Measurements from ENCODE around the gene MAPK8. TPM values are rescaled to one million over a fixed set of nuclear protein-coding genes. Genes with fewer than 3 reads are reported as not detected.

The MAPK8 gene
- polyA plus RNA-seq, 1 of the 3 experiments (the other 2 are of a cell fraction) = 26.4 TPM

DNA sequence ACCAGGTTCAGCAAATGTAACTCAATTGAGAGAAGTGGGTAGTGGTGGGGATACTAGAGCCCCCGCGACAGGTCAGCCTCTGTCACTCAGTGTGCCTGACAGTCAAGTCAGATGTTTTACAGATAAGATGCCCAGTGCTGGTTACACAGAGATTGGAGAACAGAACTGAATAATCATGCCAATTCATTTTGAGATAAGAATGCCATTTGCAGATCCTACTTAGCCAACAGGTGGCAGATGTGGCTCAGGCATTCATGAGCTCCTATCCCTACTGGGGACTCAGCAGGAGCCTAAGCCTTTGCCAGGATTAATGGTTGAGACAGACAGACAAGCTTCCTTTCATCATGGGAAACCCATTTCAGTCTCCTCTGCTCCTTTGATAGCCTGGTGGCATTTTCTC is 137.8 kb downstream of the MAPK8 start:
- H3K4me3 ChIP-seq (ENCODE audit: low read depth in 2 of 2, low read length in 1 of 2) = no peak overlapping the region
- no peak overlapping the region for H2AFZ ChIP-seq (ENCODE audit: low read depth)
- H3K9ac ChIP-seq = no peak overlapping the region
- peaks cover 12 to 29% of the 10 kb centered on the region in 2 experiments; a peak in 3 of 4 replicates for H3K4me1 ChIP-seq (ENCODE audit: control insufficient read depth in 1 of 2, insufficient read depth in 2 of 2, low read depth in 1 of 2, low read length in 1 of 2)
- peaks cover 37% of the 10 kb centered on the region for H3F3A ChIP-seq (replicated peaks; ENCODE audit: insufficient read depth)
- no peaks in the 10 kb centered on the region for H3K9me3 ChIP-seq
- peak; percentile 75 for DNase-seq
- ChIA-PET POLR2A (no interaction called here), CTCF (interaction anchor here (0.6 to 7.6 kb wide), 30 partner anchors 11 to 320 kb away, joined by 3 to 94 read pairs (median 4); no protein-coding TSS in a partner anchor)
- no peaks in the 10 kb centered on the region for H3K36me3 ChIP-seq (replicated peaks in 1 of 2; ENCODE audit: control insufficient read depth in 1 of 2, insufficient read depth in 2 of 2, low read length in 1 of 2)
- H3K27me3 ChIP-seq (ENCODE audit: insufficient read depth) = no peaks in the 10 kb centered on the region
- H3K27ac ChIP-seq (ENCODE audit: low read depth in 2 of 2, low read length in 1 of 2) = peak overlapping the region in 1 of 2 experiments; percentile 36; a peak in 2 of 4 replicates
- no peaks in the 10 kb centered on the region for H3K9me2 ChIP-seq
- peaks cover 22% of the 10 kb centered on the region for H4K20me1 ChIP-seq (ENCODE audit: insufficient read depth)
- no peak overlapping the region for H3K4me2 ChIP-seq
- H3K79me2 ChIP-seq (ENCODE audit: insufficient read depth) = no peaks in the 10 kb centered on the region
- whole genome bisulfite sequencing (ENCODE audit: low lambda C conversion rate) = 58% methylated on average over 2 of the region's 2 CpGs
- no peak for TF ChIP-seq FOXJ3 (CRISPR knock-in tag; IDR thresholded peaks at IDR 0.05)
- peak; percentile 25 for TF ChIP-seq CHD2 (IDR thresholded peaks at IDR 0.05; ENCODE audit: low read length, partially characterized antibody)
- TF ChIP-seq SMC3 (IDR thresholded peaks at IDR 0.05; ENCODE audit: low read depth, low read length) = peak; percentile 67
- peak; percentile 94 for TF ChIP-seq RCOR1 (IDR thresholded peaks at IDR 0.05; ENCODE audit: low read length)
- TF ChIP-seq GABPA (IDR thresholded peaks at IDR 0.05; ENCODE audit: low read depth) = no peak
- TF ChIP-seq TCF12 (IDR thresholded peaks at IDR 0.05) = no peak
- TF ChIP-seq RFX5 (IDR thresholded peaks at IDR 0.05; ENCODE audit: low read length) = no peak
- no peak for TF ChIP-seq EZH2phosphoT487 (IDR thresholded peaks at IDR 0.05; ENCODE audit: borderline replicate concordance, low read depth)
- TF ChIP-seq, protein P1, sequence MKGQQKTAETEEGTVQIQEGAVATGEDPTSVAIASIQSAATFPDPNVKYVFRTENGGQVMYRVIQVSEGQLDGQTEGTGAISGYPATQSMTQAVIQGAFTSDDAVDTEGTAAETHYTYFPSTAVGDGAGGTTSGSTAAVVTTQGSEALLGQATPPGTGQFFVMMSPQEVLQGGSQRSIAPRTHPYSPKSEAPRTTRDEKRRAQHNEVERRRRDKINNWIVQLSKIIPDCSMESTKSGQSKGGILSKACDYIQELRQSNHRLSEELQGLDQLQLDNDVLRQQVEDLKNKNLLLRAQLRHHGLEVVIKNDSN (IDR thresholded peaks at IDR 0.05; ENCODE audit: borderline replicate concordance, low read depth) = no peak
- no peak for TF ChIP-seq JUND (IDR thresholded peaks at IDR 0.05)
- TF ChIP-seq, protein P2, sequence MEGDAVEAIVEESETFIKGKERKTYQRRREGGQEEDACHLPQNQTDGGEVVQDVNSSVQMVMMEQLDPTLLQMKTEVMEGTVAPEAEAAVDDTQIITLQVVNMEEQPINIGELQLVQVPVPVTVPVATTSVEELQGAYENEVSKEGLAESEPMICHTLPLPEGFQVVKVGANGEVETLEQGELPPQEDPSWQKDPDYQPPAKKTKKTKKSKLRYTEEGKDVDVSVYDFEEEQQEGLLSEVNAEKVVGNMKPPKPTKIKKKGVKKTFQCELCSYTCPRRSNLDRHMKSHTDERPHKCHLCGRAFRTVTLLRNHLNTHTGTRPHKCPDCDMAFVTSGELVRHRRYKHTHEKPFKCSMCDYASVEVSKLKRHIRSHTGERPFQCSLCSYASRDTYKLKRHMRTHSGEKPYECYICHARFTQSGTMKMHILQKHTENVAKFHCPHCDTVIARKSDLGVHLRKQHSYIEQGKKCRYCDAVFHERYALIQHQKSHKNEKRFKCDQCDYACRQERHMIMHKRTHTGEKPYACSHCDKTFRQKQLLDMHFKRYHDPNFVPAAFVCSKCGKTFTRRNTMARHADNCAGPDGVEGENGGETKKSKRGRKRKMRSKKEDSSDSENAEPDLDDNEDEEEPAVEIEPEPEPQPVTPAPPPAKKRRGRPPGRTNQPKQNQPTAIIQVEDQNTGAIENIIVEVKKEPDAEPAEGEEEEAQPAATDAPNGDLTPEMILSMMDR (IDR thresholded peaks at IDR 0.05) = peak; percentile 34; the same call in 1 of the 2 replicates
- TF ChIP-seq YY1 (IDR thresholded peaks at IDR 0.05; ENCODE audit: low read depth) = no peak
- TF ChIP-seq FOSL2 (IDR thresholded peaks at IDR 0.05; ENCODE audit: borderline replicate concordance, low read depth) = no peak
- TF ChIP-seq, protein P3, sequence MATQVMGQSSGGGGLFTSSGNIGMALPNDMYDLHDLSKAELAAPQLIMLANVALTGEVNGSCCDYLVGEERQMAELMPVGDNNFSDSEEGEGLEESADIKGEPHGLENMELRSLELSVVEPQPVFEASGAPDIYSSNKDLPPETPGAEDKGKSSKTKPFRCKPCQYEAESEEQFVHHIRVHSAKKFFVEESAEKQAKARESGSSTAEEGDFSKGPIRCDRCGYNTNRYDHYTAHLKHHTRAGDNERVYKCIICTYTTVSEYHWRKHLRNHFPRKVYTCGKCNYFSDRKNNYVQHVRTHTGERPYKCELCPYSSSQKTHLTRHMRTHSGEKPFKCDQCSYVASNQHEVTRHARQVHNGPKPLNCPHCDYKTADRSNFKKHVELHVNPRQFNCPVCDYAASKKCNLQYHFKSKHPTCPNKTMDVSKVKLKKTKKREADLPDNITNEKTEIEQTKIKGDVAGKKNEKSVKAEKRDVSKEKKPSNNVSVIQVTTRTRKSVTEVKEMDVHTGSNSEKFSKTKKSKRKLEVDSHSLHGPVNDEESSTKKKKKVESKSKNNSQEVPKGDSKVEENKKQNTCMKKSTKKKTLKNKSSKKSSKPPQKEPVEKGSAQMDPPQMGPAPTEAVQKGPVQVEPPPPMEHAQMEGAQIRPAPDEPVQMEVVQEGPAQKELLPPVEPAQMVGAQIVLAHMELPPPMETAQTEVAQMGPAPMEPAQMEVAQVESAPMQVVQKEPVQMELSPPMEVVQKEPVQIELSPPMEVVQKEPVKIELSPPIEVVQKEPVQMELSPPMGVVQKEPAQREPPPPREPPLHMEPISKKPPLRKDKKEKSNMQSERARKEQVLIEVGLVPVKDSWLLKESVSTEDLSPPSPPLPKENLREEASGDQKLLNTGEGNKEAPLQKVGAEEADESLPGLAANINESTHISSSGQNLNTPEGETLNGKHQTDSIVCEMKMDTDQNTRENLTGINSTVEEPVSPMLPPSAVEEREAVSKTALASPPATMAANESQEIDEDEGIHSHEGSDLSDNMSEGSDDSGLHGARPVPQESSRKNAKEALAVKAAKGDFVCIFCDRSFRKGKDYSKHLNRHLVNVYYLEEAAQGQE (IDR thresholded peaks at IDR 0.05; ENCODE audit: low read depth, low read length) = no peak
- TF ChIP-seq, protein P4, sequence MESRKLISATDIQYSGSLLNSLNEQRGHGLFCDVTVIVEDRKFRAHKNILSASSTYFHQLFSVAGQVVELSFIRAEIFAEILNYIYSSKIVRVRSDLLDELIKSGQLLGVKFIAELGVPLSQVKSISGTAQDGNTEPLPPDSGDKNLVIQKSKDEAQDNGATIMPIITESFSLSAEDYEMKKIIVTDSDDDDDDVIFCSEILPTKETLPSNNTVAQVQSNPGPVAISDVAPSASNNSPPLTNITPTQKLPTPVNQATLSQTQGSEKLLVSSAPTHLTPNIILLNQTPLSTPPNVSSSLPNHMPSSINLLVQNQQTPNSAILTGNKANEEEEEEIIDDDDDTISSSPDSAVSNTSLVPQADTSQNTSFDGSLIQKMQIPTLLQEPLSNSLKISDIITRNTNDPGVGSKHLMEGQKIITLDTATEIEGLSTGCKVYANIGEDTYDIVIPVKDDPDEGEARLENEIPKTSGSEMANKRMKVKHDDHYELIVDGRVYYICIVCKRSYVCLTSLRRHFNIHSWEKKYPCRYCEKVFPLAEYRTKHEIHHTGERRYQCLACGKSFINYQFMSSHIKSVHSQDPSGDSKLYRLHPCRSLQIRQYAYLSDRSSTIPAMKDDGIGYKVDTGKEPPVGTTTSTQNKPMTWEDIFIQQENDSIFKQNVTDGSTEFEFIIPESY (IDR thresholded peaks at IDR 0.05; ENCODE audit: borderline replicate concordance, low read depth) = no peak
- TF ChIP-seq RAD21 (IDR thresholded peaks at IDR 0.05; ENCODE audit: low read length) = peak; percentile 81
- no peak for TF ChIP-seq FOXM1 (IDR thresholded peaks at IDR 0.05; ENCODE audit: low read depth)
- TF ChIP-seq NRF1 (IDR thresholded peaks at IDR 0.05; ENCODE audit: low read depth, low read length) = no peak
- no peak for TF ChIP-seq TEAD4 (IDR thresholded peaks at IDR 0.05; ENCODE audit: borderline replicate concordance, insufficient read depth)
- no peak for TF ChIP-seq NFIC (IDR thresholded peaks at IDR 0.05; ENCODE audit: borderline replicate concordance)
- TF ChIP-seq RXRA (IDR thresholded peaks at IDR 0.05; ENCODE audit: borderline replicate concordance, low read depth) = no peak
- no peak for TF ChIP-seq SIN3A (IDR thresholded peaks at IDR 0.05; ENCODE audit: borderline replicate concordance, low read depth, low read length)
- TF ChIP-seq MXI1 (IDR thresholded peaks at IDR 0.05; ENCODE audit: low read depth, low read length) = peak; percentile 13; the same call in 1 of the 2 replicates
- TF ChIP-seq, protein P5, sequence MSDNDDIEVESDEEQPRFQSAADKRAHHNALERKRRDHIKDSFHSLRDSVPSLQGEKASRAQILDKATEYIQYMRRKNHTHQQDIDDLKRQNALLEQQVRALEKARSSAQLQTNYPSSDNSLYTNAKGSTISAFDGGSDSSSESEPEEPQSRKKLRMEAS (IDR thresholded peaks at IDR 0.05; ENCODE audit: low read depth) = no peak
- no peak for TF ChIP-seq TAF1 (IDR thresholded peaks at IDR 0.05; ENCODE audit: borderline replicate concordance, low read depth, low read length)
- no peak for TF ChIP-seq POLR2AphosphoS5 (IDR thresholded peaks at IDR 0.05; ENCODE audit: low read depth, low read length)
- TF ChIP-seq GATA2 (CRISPR knock-in tag; IDR thresholded peaks at IDR 0.05) = peak; percentile 87
